Esophagus muscularis mucosa (tissue), 4 donors: ENCODE measurements around the gene PAM.

Experiments used
- EP300 ChIP-seq: sonication (generic); formaldehyde crosslinking; IDR thresholded peaks from one replicate; pipeline ENCODE4 v1.6.1; 2017; ENCODE audit warnings: antibody characterized with exemption
- POLR2A ChIP-seq: fragments of 450-650 bp; IDR thresholded peaks from one replicate; pipeline ENCODE4 v1.6.1; 2017; ENCODE audit warnings: antibody characterized with exemption, moderate library complexity, mild to moderate bottlenecking, low read depth
- POLR2AphosphoS5 ChIP-seq, 2 donors: sonication (generic); formaldehyde crosslinking; IDR thresholded peaks; one replicate each; pipeline ENCODE4 v1.6.1; 2017; ENCODE audit warnings: antibody characterized with exemption in 2 of 2
- TF ChIP-seq, protein P1 (sequence below), 3 experiments: fragments of 200-600 bp in 2 of 3; fragments of 450-650 bp in 1 of 3; sonication (generic) in 2 of 3; IDR thresholded peaks; one replicate each; pipeline ENCODE4 v1.5.1; 2017 to 2019; ENCODE audit warnings: antibody characterized with exemption in 3 of 3, mild to moderate bottlenecking in 2 of 3, moderate library complexity in 1 of 3

DNA sequence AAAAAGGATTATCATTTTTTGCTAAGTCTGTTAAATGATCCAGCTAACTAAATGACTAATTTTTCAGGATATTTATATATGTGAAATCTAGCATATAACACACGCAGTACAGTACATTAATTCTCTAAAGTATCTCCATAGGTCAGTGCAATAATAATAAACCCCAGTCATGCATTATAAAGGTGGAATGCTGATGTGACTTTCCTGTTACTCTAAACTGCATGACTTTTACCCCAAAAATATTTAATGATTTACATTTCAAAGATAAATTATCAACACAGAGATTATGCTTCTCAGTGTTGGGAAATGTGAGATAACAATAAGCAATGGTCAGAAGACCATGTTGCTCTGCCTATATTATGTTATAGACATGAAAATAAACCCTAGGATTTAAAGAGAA, 34.1 kb upstream of the PAM start:
- TF ChIP-seq EP300 (no peak), POLR2A (no peak), POLR2AphosphoS5 (IDR thresholded peaks at IDR 0.05) (no peak)
- TF ChIP-seq, protein P1, sequence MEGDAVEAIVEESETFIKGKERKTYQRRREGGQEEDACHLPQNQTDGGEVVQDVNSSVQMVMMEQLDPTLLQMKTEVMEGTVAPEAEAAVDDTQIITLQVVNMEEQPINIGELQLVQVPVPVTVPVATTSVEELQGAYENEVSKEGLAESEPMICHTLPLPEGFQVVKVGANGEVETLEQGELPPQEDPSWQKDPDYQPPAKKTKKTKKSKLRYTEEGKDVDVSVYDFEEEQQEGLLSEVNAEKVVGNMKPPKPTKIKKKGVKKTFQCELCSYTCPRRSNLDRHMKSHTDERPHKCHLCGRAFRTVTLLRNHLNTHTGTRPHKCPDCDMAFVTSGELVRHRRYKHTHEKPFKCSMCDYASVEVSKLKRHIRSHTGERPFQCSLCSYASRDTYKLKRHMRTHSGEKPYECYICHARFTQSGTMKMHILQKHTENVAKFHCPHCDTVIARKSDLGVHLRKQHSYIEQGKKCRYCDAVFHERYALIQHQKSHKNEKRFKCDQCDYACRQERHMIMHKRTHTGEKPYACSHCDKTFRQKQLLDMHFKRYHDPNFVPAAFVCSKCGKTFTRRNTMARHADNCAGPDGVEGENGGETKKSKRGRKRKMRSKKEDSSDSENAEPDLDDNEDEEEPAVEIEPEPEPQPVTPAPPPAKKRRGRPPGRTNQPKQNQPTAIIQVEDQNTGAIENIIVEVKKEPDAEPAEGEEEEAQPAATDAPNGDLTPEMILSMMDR (IDR thresholded peaks at IDR 0.05) = no peak
